ENCODE measurements around the gene MRFAP1L1. TPM values are rescaled to one million over a fixed set of nuclear protein-coding genes. Genes with fewer than 3 reads are reported as not detected.

MRFAP1L1 gene
- total and polyA plus RNA-seq, 11 donors: 38.2 to 77.2 (median 43.9) TPM

GRCh38 chr4:6751611-6752485 is 42.2 kb upstream of the MRFAP1L1 start:
- no peak for DNase-seq
- Histone ChIP-seq H3K9me3 (no peaks in the 10 kb centered on the region), H3K4me1 (peaks cover 0 to 41% (median 21%) of the 10 kb centered on the region in 12 donors), H3K36me3 (no peaks in the 10 kb centered on the region), H3K27me3 (no peaks in the 10 kb centered on the region), H3K27ac (peak overlapping the region in 1 of 12 donors; percentile 58), H3K4me3 (peak overlapping the region in 1 of 12 donors; percentile 25)
- ATAC-seq: no peak
- no peak for TF ChIP-seq CTCF (IDR thresholded peaks at IDR 0.05)
- no peak for TF ChIP-seq POLR2A (IDR thresholded peaks at IDR 0.05)
- WGBS, 4 donors: 74 to 86% (median 79%) methylated on average over 18 of the region's 18 CpGs
- intact Hi-C loops (cut with DNase I): no loop called here

- no peaks in the 10 kb centered on the region for H3K27me3 ChIP-seq
- no peaks in the 10 kb centered on the region for H3K9me3 ChIP-seq
- H3K4me1 ChIP-seq: peaks cover 0 to 45% (median 27%) of the 10 kb centered on the region in 12 donors
- WGBS, 4 donors: 85 to 88% (median 87%) methylated on average over 19 to 23 of the region's 23 CpGs
- DNase-seq (no peak), ATAC-seq (no peak)
- TF ChIP-seq POLR2A (IDR thresholded peaks at IDR 0.05) (no peak), CTCF (IDR thresholded peaks at IDR 0.05) (no peak)
- no peaks in the 10 kb centered on the region for H3K36me3 ChIP-seq
- intact Hi-C loops (cut with DNase I): no loop called here
- no peak overlapping the region for H3K4me3 ChIP-seq
- H3K27ac ChIP-seq: no peak overlapping the region
Measured at GRCh38 chr4:6750286-6751221, 40.9 kb upstream of the MRFAP1L1 start.

GRCh38 chr4:6749340-6750171 is 39.9 kb upstream of the MRFAP1L1 start:
- peak overlapping the region in 5 of 12 donors; percentile 13 to 58 (median 20) for H3K27ac ChIP-seq
- H3K4me3 ChIP-seq: no peak overlapping the region
- no peak for TF ChIP-seq POLR2A (IDR thresholded peaks at IDR 0.05)
- no peak for TF ChIP-seq CTCF (IDR thresholded peaks at IDR 0.05)
- ATAC-seq (peak; percentile 27 to 82 (median 68)), DNase-seq (peak in 4 of 5 donors; percentile 57 to 84 (median 77))
- no peaks in the 10 kb centered on the region for H3K36me3 ChIP-seq
- intact Hi-C loops (cut with DNase I): no loop called here
- peaks cover 0 to 45% (median 27%) of the 10 kb centered on the region in 12 donors for H3K4me1 ChIP-seq
- H3K9me3 ChIP-seq: no peaks in the 10 kb centered on the region
- 47 to 64% (median 56%) methylated on average over 21 to 25 of the region's 25 CpGs for WGBS, 4 donors
- no peaks in the 10 kb centered on the region for H3K27me3 ChIP-seq

All from heart left ventricle (tissue), 16 donors.